Activated naive CD4-positive, alpha-beta T cell treated with anti-CD3 and anti-CD28 coated beads, Interleukin-2, amount 50 U/mL, for 24 hours (primary cell): Measurements from ENCODE around the gene POC1A.

ENCODE experiments used
- H3K27ac Mint-ChIP-seq: one replicate; pipeline ENCODE4 v1.8.0; 2021; ENCODE audit warnings: mild to moderate bottlenecking, mixed read lengths
- H3K27me3 Mint-ChIP-seq: one replicate; pipeline ENCODE4 v1.8.0; 2021; ENCODE audit warnings: mixed read lengths
- H3K36me3 Mint-ChIP-seq: one replicate; pipeline ENCODE4 v1.8.0; 2021; ENCODE audit warnings: mixed read lengths
- H3K4me1 Mint-ChIP-seq: one replicate; pipeline ENCODE4 v1.8.0; 2021; ENCODE audit warnings: mixed read lengths
- H3K4me3 Mint-ChIP-seq: one replicate; pipeline ENCODE4 v1.8.0; 2021; ENCODE audit warnings: mild to moderate bottlenecking, mixed read lengths
- H3K9me3 Mint-ChIP-seq: one replicate; pipeline ENCODE4 v1.8.0; 2021; ENCODE audit warnings: mixed read lengths

POC1A gene

GRCh38 chr3:52084216-52084945, 69.8 kb downstream of the POC1A start:
- no peaks in the 10 kb centered on the region for H3K9me3 Mint-ChIP-seq

GRCh38 chr3:52083556-52084087, 70.6 kb downstream of the POC1A start:
- Mint-ChIP-seq H3K9me3 (no peaks in the 10 kb centered on the region), H3K27me3 (no peaks in the 10 kb centered on the region), H3K36me3 (no peaks in the 10 kb centered on the region), H3K4me3 (no peak overlapping the region), H3K27ac (peak overlapping the region; percentile 66), H3K4me1 (peaks cover 21% of the 10 kb centered on the region)

More at GRCh38 chr3:52084216-52084945, 69.8 kb downstream of the POC1A start:
- Mint-ChIP-seq H3K27ac (no peak overlapping the region), H3K4me3 (no peak overlapping the region), H3K36me3 (no peaks in the 10 kb centered on the region), H3K4me1 (peaks cover 21% of the 10 kb centered on the region), H3K27me3 (no peaks in the 10 kb centered on the region)

DNA sequence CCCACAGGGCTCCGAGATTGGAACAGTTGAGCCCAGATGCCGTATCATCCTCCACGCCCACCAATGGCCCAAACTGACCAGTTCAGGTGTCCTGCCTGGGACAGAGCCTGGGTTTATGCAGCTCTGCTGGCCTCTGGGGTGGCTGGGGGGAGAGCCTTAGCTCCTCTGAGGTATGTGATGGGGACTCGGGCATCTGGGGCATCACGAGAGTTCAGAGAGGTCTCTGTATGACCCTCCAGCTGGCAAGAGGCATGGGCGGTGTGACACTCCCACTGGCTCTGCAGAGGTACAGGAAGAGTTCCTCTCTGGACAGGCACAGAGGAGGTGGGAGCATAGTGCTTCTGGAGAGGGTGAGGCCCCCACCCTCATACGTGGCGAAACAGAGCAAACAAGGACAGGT, 71.3 kb downstream of the POC1A start:
- Mint-ChIP-seq H3K4me3 (no peak overlapping the region), H3K27me3 (no peaks in the 10 kb centered on the region), H3K27ac (no peak overlapping the region), H3K9me3 (no peaks in the 10 kb centered on the region), H3K36me3 (no peaks in the 10 kb centered on the region), H3K4me1 (peaks cover 21% of the 10 kb centered on the region)

DNA sequence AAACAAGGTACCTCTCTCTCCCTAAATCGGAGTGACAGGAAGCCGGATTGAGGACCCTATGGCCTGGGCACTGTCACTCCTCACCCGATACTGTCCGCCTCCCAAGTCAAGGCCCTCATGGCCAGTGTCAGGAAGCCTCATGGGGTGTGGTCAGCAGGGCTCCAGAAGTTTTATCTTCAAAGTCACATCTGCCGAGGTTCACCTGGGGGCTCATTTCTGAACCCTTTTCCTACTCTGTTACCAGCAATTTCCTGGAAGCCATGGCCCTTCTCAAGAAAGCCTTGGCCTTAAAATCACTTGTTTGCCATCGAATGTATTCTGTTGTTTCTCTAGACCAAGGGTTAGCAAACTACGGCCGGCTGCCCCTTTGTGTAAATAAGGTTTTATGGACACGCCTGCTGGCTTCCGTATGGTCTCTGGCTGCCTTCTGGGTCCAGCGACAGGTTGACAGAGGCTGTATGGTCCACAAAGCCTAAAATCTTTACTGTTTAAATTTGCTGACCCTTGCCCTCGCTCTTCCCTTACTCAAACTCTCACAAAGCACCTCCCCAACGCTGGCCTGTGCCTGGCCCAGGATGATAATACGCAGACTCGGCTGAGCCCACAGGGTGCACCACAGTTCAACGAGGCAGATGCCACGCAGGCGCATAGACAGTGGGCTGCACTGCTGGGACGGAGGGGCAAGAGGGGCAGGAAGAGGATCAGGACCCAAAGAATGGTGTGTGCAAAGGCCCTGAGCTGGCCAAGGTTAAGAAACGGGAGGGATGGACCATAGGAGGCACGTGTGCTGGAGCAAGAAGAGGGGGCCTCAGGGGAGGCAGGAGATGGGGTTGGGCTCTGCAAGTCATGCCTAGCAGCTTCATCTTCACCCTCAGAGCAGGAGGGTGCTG, 73.1 kb downstream of the POC1A start:
- Mint-ChIP-seq H3K4me3 (no peak overlapping the region), H3K27me3 (no peaks in the 10 kb centered on the region), H3K4me1 (peaks cover 4% of the 10 kb centered on the region), H3K27ac (no peak overlapping the region), H3K9me3 (no peaks in the 10 kb centered on the region), H3K36me3 (no peaks in the 10 kb centered on the region)

DNA sequence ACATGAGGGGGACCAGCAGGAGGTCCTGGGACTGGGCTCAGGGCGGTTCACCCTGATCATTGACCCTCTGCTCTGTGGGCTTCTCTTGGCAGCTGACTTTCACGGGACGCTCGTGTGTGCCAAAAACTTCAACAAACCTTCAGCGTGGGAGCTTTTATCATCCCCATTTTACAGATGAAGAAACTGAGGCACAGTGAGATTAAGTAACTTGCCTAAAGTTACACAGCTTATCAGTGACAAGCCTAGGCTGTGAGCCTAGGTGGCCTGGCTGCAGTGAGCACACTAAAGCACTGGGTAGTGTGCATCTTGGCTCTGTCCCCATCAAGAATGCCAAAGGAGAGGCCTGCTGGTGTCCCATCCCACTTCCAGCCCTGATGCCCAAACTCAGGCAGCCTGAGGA, 74.3 kb downstream of the POC1A start:
- H3K27ac Mint-ChIP-seq, result no peak overlapping the region
- no peaks in the 10 kb centered on the region for H3K27me3 Mint-ChIP-seq
- no peaks in the 10 kb centered on the region for H3K36me3 Mint-ChIP-seq
- no peak overlapping the region for H3K4me3 Mint-ChIP-seq
- no peaks in the 10 kb centered on the region for H3K4me1 Mint-ChIP-seq
- H3K9me3 Mint-ChIP-seq, result no peaks in the 10 kb centered on the region

DNA sequence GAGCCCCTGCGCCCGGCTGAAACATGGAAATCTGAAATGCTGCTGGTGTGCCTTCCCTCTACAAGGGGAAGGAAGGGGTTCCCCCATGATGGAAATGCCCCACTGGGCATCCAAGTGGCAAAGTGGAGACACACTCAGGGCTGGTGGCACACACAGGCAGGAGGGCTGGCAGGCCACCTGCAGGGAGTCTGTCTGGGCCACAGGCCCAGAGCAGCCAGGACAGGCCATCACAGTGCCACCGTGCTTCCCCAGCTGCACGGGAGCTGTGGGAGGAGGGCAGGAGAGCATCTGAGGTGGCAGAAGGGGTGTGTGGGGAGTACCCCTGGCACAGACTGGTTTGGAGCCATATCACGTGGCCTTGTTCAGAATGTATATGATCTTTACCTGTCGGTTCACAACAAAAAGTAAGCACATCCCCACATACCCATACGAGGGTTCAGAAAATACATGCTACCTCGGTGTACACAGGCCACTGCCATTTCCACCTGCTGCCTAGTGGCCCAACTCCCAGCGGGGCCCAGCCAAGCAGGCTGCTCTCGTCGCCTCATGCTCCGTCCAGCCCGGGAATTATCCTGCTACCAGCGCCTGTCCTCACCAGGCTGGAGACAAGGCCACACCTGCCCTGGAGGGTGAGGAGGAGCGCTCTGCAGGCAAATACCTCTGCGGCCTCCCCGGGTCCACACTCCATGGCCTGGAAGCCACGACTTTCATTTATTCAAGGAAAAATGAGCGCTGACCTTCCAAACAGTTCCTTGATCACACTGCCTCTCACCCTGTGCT, 75.3 kb downstream of the POC1A start:
- Mint-ChIP-seq H3K4me1 (no peaks in the 10 kb centered on the region), H3K27ac (no peak overlapping the region), H3K9me3 (no peaks in the 10 kb centered on the region), H3K27me3 (no peaks in the 10 kb centered on the region), H3K4me3 (no peak overlapping the region), H3K36me3 (no peaks in the 10 kb centered on the region)

DNA sequence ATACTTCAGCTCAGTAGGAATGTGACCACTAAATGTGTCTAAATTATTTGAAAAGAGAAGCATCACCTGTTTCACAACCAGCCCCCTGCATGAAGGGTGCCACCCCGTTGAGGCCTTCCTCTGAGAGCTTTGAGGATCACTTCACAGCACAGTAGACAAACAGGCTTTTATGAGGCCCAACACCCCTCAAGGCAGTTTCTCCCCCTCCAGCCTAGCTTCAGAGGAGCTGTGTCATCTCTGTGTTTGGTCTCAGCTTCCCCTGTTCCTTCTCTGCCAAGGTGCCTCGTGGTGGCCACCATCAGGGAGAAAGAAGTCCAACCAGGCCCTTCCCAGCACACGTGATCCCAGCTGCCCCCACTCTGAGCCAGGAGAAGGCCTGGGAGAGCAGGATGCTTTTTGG, 76.3 kb downstream of the POC1A start:
- no peaks in the 10 kb centered on the region for H3K9me3 Mint-ChIP-seq
- H3K4me3 Mint-ChIP-seq, result no peak overlapping the region
- no peak overlapping the region for H3K27ac Mint-ChIP-seq
- H3K36me3 Mint-ChIP-seq, result no peaks in the 10 kb centered on the region
- no peaks in the 10 kb centered on the region for H3K4me1 Mint-ChIP-seq
- no peaks in the 10 kb centered on the region for H3K27me3 Mint-ChIP-seq

DNA sequence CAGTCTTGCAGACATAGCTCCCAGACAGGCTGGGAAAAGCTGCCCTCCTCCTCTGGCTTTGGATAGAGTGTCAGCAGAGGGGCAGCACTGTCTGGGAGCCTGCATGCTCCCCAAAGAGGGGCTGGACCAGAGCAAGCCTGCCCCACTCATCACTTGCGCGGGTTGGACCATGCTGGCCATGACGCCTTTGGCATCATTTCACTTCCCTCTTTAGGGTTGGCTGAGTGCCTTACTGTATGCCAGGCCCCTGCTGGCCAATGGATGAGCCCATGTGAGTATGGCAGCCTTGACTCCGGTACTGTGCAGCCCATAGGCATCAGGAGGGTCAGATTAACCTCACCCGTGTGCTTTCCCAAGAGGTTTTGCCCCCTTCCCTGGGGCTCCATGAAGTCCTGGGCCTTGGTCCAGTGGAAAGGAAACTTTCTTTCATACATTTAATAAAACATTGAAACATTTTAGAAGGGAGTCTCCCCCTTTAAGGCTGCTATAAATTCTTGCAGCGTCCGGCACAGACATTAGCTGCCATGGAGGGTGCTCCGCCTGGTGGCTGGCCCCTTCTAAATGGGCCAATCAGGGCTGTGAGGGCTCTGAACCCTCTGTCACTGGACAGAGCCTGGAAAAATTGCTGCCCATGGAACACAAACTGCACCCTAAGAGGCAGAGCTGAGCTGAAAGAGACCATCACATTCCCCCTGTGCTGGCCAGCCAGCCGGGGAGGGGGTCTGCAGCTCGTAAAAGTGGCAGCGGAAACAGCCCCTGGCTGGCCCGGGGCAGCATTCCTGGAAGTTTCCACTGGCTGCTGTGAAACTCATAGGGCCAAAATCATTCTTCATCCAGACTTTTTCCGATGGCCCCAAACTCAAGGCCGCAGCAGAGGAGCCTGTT, 77.1 kb downstream of the POC1A start:
- Mint-ChIP-seq H3K36me3 (no peaks in the 10 kb centered on the region), H3K4me3 (no peak overlapping the region), H3K27me3 (no peaks in the 10 kb centered on the region), H3K9me3 (no peaks in the 10 kb centered on the region), H3K4me1 (no peaks in the 10 kb centered on the region), H3K27ac (no peak overlapping the region)

DNA sequence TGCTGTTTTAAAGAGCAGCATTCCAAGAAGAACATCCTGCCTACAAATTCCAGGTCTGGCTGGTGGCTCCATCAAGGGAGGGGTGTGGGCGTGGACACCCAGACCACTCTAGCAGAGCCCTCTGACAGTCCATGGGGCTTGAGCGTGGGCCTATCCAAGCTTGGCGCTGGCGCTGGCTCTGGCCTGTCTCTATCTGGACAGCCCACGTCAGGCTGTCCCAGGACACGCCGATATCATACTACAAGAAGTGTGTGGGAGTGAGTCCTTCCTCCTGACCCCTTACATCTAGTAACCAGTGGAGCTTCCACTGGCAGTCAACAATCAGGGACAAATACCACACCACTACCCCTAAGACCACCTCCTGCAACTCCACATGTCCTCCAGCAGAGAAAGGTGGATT, 80.7 kb downstream of the POC1A start:
- no peaks in the 10 kb centered on the region for H3K27me3 Mint-ChIP-seq
- H3K4me3 Mint-ChIP-seq, result no peak overlapping the region
- H3K36me3 Mint-ChIP-seq, result no peaks in the 10 kb centered on the region
- no peaks in the 10 kb centered on the region for H3K4me1 Mint-ChIP-seq
- H3K9me3 Mint-ChIP-seq, result no peaks in the 10 kb centered on the region
- no peak overlapping the region for H3K27ac Mint-ChIP-seq

- Mint-ChIP-seq H3K36me3 (no peaks in the 10 kb centered on the region), H3K27me3 (no peaks in the 10 kb centered on the region), H3K4me3 (no peak overlapping the region), H3K27ac (no peak overlapping the region), H3K9me3 (no peaks in the 10 kb centered on the region), H3K4me1 (no peaks in the 10 kb centered on the region)
These were observed 81.8 kb downstream of the POC1A start for GRCh38 chr3:52072471-52072870.

GRCh38 chr3:52072020-52072419, 82.2 kb downstream of the POC1A start:
- Mint-ChIP-seq H3K36me3 (no peaks in the 10 kb centered on the region), H3K9me3 (no peaks in the 10 kb centered on the region), H3K4me3 (no peak overlapping the region), H3K27me3 (no peaks in the 10 kb centered on the region), H3K27ac (no peak overlapping the region), H3K4me1 (no peaks in the 10 kb centered on the region)

DNA sequence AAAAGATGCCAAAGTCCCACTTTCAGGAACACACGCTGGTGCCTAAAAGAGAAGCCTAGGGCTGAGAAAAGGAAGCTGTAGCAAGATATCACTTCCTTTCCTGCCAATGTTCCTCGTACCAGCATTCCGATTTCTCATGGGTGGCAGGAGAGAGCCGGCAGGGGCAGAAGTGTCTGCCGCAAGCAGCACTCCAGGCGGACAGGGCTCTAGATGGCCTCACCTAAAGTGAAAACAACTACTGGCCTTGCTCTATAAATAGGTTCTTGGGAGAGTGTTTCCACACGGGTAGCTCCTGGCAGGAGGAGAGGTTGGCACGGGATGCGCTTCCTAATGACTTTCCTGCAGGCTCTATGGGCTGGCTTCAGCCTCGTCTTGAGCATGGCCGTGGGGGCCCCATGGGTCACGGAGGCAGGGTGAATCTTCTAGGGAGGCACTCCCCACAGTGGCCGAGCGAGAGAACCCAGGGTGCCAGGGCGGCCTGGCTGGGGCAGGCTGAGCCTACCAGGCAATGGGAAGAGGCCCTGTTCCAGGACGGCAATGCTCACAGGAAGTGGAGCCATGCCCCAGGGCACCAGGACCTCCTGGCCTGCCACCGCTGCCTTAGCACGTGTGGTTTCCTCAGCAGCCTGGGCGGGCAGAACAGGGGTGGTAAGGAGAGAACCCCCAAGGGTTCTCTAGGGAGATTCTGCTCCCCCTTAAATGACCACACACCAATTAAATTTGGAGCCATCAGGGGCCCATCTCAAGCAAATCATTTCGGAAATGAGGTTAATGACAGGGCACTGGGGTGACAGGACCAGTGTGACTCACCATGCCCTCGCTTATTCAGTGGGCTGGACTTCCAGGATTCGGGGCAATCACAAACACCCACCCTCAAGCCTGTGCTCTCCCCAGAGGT, 83.2 kb downstream of the POC1A start:
- Mint-ChIP-seq H3K9me3 (no peaks in the 10 kb centered on the region), H3K4me3 (no peak overlapping the region), H3K36me3 (no peaks in the 10 kb centered on the region), H3K27ac (no peak overlapping the region), H3K4me1 (no peaks in the 10 kb centered on the region), H3K27me3 (no peaks in the 10 kb centered on the region)

DNA sequence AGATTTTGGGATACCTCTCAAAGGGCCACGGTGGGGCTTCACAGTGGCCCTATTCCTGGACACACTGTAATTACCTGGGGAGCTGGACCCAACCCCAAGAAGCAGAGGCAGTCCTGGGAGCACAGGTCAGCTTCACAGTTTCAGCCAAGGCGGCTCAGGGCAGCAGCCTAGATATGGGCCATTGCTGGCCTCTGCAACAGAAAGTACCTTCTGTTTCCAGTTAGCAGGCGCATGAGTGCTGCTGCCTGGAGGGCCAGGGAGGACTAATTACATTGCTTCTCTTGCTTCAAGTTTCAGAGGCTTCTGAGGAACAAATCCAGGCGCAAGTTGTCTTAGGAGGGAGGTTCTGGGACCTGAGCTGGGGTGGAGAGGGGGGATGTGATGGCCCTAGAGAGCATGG, 84.4 kb downstream of the POC1A start:
- H3K27me3 Mint-ChIP-seq, result no peaks in the 10 kb centered on the region
- no peaks in the 10 kb centered on the region for H3K9me3 Mint-ChIP-seq
- H3K36me3 Mint-ChIP-seq, result no peaks in the 10 kb centered on the region
- no peaks in the 10 kb centered on the region for H3K4me1 Mint-ChIP-seq
- no peak overlapping the region for H3K4me3 Mint-ChIP-seq
- H3K27ac Mint-ChIP-seq, result no peak overlapping the region

DNA sequence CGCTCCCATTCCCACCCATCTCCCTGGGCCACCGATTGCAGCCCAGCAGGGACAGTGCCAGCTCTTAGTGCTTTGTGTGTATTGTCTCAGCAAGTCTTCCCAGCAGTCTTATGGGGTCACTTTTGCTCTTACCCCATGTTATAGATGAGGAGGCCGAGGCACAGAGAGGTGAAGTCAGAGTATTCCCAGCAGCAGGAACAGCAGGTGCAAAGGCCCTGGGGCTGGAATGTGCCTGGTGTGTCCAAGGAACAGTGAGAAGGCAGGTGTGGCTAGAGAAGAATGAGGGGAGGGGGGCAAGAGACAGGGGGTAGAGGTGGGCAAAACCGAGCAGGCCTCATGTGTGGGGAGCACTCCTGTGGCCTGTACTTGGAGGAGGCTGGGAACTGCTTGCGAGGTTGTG, 85.1 kb downstream of the POC1A start:
- no peak overlapping the region for H3K27ac Mint-ChIP-seq
- H3K4me1 Mint-ChIP-seq, result no peaks in the 10 kb centered on the region
- H3K9me3 Mint-ChIP-seq, result no peaks in the 10 kb centered on the region
- H3K36me3 Mint-ChIP-seq, result no peaks in the 10 kb centered on the region
- H3K27me3 Mint-ChIP-seq, result no peaks in the 10 kb centered on the region
- H3K4me3 Mint-ChIP-seq, result no peak overlapping the region
